Measurements from ENCODE around the gene TIMP2. TPM values are rescaled to one million over a fixed set of nuclear protein-coding genes. Genes with fewer than 3 reads are reported as not detected.

TIMP2 gene
- total and polyA plus RNA-seq, 2 of the 8 experiments (the other 6 are each of a cell fraction or from before 2014, with no cell fraction given): 18.2 to 43.3 TPM

- TF ChIP-seq CHD7 (IDR thresholded peaks at IDR 0.05; ENCODE audit: insufficient replicate concordance, low read length) (no peak), SP1 (IDR thresholded peaks at IDR 0.05; ENCODE audit: low read depth, low read length) (no peak), CHD2 (IDR thresholded peaks at IDR 0.05; ENCODE audit: low read length) (no peak), ATF2 (IDR thresholded peaks at IDR 0.05; ENCODE audit: low read length) (no peak), RAD21 (IDR thresholded peaks at IDR 0.05 in 1 of 2, conservative IDR thresholded peaks at IDR 0.05 in 1 of 2; ENCODE audit: low read depth in 2 of 2, low read length in 2 of 2) (no peak), RNF2 (IDR thresholded peaks at IDR 0.05; ENCODE audit: borderline replicate concordance, low read depth, low read length, missing control alignments, poor library complexity, severe bottlenecking) (no peak), MAFK (IDR thresholded peaks at IDR 0.05; ENCODE audit: low read depth, low read length) (no peak), SP2 (IDR thresholded peaks at IDR 0.05; ENCODE audit: low read length) (no peak)
Measured at GRCh38 chr17:78836420-78837021, 88.7 kb downstream of the TIMP2 start (continued).

Data from H1 (cell line).